Endothelial cell (in vitro differentiated cells): ENCODE measurements around the gene CCT6B. TPM values are rescaled to one million over a fixed set of nuclear protein-coding genes. Genes with fewer than 3 reads are reported as not detected.

Experiments
- DNase-seq: peaks from one replicate; pipeline ENCODE4 v3.0.0; 2021; ENCODE audit warnings: low spot score
- H3K27ac Mint-ChIP-seq: one replicate; pipeline ENCODE4 v1.8.0; 2021; ENCODE audit warnings: mixed read lengths, inconsistent platforms; ENCODE audit not compliant: unreplicated experiment
- H3K27me3 Mint-ChIP-seq: one replicate; pipeline ENCODE4 v1.8.0; 2021; ENCODE audit warnings: mild to moderate bottlenecking, moderate library complexity, mixed read lengths, inconsistent platforms; ENCODE audit not compliant: unreplicated experiment
- H3K36me3 Mint-ChIP-seq: one replicate; pipeline ENCODE4 v1.8.0; 2021; ENCODE audit warnings: mild to moderate bottlenecking, low read depth, mixed read lengths, inconsistent platforms; ENCODE audit not compliant: unreplicated experiment
- H3K4me1 Mint-ChIP-seq: one replicate; pipeline ENCODE4 v1.8.0; 2021; ENCODE audit warnings: mild to moderate bottlenecking, mixed read lengths, inconsistent platforms; ENCODE audit not compliant: unreplicated experiment
- H3K4me3 Mint-ChIP-seq: one replicate; pipeline ENCODE4 v1.8.0; 2021; ENCODE audit warnings: mild to moderate bottlenecking, mixed read lengths, inconsistent platforms; ENCODE audit not compliant: unreplicated experiment
- H3K9me3 Mint-ChIP-seq: one replicate; pipeline ENCODE4 v1.8.0; 2021; ENCODE audit warnings: mixed read lengths, inconsistent platforms; ENCODE audit not compliant: unreplicated experiment
- CTCF ChIP-seq: fragments of 200-600 bp; sonication (generic); IDR thresholded peaks from one replicate; pipeline ENCODE4 v1.5.0; 2021; ENCODE audit warnings: antibody characterized with exemption; ENCODE audit not compliant: unreplicated experiment
- long read RNA-seq: library from polyadenylated mRNA; unstranded; transcript quantifications from one replicate; pipeline ENCODE4 v2.0.0, GENCODE V29; 2020; ENCODE audit not compliant: unreplicated experiment
- total RNA-seq: library from RNA; stranded (reverse); fragmentation: NEBNext Ultra II Directional; extraction: Animal tissue kit (Norgen Biotek cat#: 25700); gene quantifications from one replicate; pipeline ENCODE4 v1.2.1, GENCODE V29; 2021; ENCODE audit not compliant: unreplicated experiment

The CCT6B gene, protein sequence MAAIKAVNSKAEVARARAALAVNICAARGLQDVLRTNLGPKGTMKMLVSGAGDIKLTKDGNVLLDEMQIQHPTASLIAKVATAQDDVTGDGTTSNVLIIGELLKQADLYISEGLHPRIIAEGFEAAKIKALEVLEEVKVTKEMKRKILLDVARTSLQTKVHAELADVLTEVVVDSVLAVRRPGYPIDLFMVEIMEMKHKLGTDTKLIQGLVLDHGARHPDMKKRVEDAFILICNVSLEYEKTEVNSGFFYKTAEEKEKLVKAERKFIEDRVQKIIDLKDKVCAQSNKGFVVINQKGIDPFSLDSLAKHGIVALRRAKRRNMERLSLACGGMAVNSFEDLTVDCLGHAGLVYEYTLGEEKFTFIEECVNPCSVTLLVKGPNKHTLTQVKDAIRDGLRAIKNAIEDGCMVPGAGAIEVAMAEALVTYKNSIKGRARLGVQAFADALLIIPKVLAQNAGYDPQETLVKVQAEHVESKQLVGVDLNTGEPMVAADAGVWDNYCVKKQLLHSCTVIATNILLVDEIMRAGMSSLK
- 3.9 TPM for total RNA-seq
- long read RNA-seq, partial matches to known transcripts = 0 of 1 reads
- long read RNA-seq, other reads (novel, unspliced or antisense) = 1 of 1 reads

- Mint-ChIP-seq H3K36me3 (no peaks in the 10 kb centered on the region), H3K9me3 (no peaks in the 10 kb centered on the region), H3K27ac (peak within 1 kb of the TSS; percentile 100), H3K4me1 (peaks cover 12% of the 10 kb centered on the region), H3K27me3 (peaks cover 3% of the 10 kb centered on the region), H3K4me3 (peak within 1 kb of the TSS; percentile 99)
- no peak for TF ChIP-seq CTCF
- peak; percentile 86 for DNase-seq
These were observed at the start of gene CCT6B, which contains the start of gene ZNF830 for GRCh38 chr17:34961093-34961911. Gene CCT6B (minus strand): TSS chr17:34961460. CDS start chr17:34961393, 67 bp downstream. Gene ZNF830 (plus strand): TSS chr17:34961540. CDS start chr17:34961567, 27 bp downstream.

DNA sequence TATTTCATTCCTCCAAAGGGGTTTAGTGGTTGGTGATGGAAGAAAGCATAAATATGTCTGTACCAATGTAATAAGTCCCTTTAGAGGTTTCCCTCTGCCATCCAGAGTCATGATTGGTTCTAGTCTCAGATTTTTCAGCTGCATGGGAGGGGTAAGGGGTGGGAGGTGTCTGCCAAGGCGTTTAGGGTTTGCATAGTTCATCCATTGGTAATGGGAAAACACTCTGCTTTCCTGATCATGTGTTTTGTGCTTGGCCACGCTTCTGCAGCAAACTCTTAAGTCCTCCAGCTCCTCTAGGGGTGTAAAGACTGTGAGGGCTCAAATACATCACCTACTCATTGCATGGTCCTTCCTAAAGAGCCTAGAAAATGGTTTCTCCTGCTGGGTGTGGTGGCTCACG, 48.8 kb upstream of the CCT6B start:
- Mint-ChIP-seq H3K4me3 (no peak overlapping the region), H3K27ac (no peak overlapping the region), H3K27me3 (no peaks in the 10 kb centered on the region), H3K9me3 (no peaks in the 10 kb centered on the region), H3K36me3 (peaks cover 7% of the 10 kb centered on the region), H3K4me1 (peaks cover 5% of the 10 kb centered on the region)
- no peak for DNase-seq
- TF ChIP-seq CTCF = no peak

DNA sequence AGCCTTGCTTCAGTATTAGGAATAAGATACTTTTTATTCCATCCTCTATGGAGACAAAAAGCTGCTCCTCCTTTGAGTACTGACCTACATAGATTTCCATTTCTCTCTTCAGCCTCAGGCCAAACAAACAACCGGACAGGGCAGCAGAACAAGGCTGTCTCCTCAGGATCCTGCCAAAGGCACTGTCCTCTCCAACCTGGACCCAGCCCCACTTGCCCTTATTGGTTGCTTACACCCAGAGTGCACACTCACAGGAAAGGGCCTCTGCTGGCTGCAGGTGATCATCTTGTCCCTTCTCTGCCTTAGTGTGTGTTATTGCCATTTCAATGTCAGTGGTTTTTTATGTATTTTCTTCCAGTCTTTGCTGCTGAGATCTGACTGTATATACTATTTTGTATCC, 45.7 kb upstream of the CCT6B start:
- no peak overlapping the region for H3K27ac Mint-ChIP-seq
- no peak for TF ChIP-seq CTCF
- no peaks in the 10 kb centered on the region for H3K9me3 Mint-ChIP-seq
- H3K4me3 Mint-ChIP-seq = no peak overlapping the region
- H3K4me1 Mint-ChIP-seq = peaks cover 5% of the 10 kb centered on the region
- no peak for DNase-seq
- peaks cover 23% of the 10 kb centered on the region for H3K36me3 Mint-ChIP-seq
- H3K27me3 Mint-ChIP-seq = no peaks in the 10 kb centered on the region

GRCh38 chr17:35006345-35006744, 45.1 kb upstream of the CCT6B start:
- H3K27ac Mint-ChIP-seq = no peak overlapping the region
- H3K36me3 Mint-ChIP-seq = peaks cover 27% of the 10 kb centered on the region

More at GRCh38 chr17:35006345-35006744, 45.1 kb upstream of the CCT6B start:
- Mint-ChIP-seq H3K4me1 (peaks cover 5% of the 10 kb centered on the region), H3K27me3 (peaks cover under 1% of the 10 kb centered on the region), H3K4me3 (no peak overlapping the region), H3K9me3 (no peaks in the 10 kb centered on the region)
- no peak for TF ChIP-seq CTCF
- no peak for DNase-seq
